Stomach (tissue), 4 donors: ENCODE results near the gene FAM83F.

Source experiments
- CTCF ChIP-seq, 7 experiments: fragments of 450-650 bp in 4 of 7; fragments of 200-600 bp in 3 of 7; sonication (generic) in 3 of 7; IDR thresholded peaks; one replicate each; pipeline ENCODE4 v1.5.1; 2016 to 2019; ENCODE audit warnings: antibody characterized with exemption in 7 of 7, control low read depth in 2 of 7, mild to moderate bottlenecking in 1 of 7
- POLR2A ChIP-seq, 4 donors: fragments of 450-650 bp; IDR thresholded peaks; one replicate each; pipeline ENCODE4 v1.6.1; 2016; ENCODE audit warnings: antibody characterized with exemption in 4 of 4, control low read depth in 2 of 4, mild to moderate bottlenecking in 1 of 4, moderate library complexity in 1 of 4
- POLR2AphosphoS5 ChIP-seq, 3 donors: sonication (generic); formaldehyde crosslinking; IDR thresholded peaks; one replicate each; pipeline ENCODE4 v1.6.1; 2016; ENCODE audit warnings: antibody characterized with exemption in 3 of 3

GRCh38 chr22:39990686-39991085 lies 4.1 kb upstream of the FAM83F start:
- TF ChIP-seq CTCF (IDR thresholded peaks at IDR 0.05) (no peak), POLR2A (IDR thresholded peaks at IDR 0.05) (no peak), POLR2AphosphoS5 (IDR thresholded peaks at IDR 0.05) (no peak)
